ENCODE data around the gene DNAJA3.
A peak's percentile ranks its signal among the peaks of the same experiment; 100 is the strongest.

The DNAJA3 gene

DNA sequence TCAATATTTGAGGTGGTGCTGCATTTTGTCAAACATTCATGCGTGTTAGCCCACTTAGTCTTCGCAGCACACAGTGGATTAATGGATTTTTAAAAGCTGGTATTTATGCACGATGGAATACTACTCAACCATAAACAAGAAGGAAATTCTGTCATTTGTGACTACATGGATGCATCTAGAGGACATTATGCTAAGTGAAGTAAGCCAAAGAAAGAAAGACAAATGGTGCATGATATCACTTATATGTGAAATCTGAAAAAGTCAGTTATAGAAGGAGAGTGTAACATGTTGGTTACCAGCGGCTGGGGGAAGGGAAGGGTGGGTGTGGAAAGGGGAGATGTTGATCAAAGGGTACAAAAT is 73.5 kb downstream of the DNAJA3 start:
- DNase-seq (ENCODE audit: low read depth in 2 of 2), result no peak
- H3K4me3 ChIP-seq (replicated peaks in 1 of 2; ENCODE audit: low read depth in 2 of 2, low read length in 2 of 2), result no peak overlapping the region
- TF ChIP-seq, protein P1, sequence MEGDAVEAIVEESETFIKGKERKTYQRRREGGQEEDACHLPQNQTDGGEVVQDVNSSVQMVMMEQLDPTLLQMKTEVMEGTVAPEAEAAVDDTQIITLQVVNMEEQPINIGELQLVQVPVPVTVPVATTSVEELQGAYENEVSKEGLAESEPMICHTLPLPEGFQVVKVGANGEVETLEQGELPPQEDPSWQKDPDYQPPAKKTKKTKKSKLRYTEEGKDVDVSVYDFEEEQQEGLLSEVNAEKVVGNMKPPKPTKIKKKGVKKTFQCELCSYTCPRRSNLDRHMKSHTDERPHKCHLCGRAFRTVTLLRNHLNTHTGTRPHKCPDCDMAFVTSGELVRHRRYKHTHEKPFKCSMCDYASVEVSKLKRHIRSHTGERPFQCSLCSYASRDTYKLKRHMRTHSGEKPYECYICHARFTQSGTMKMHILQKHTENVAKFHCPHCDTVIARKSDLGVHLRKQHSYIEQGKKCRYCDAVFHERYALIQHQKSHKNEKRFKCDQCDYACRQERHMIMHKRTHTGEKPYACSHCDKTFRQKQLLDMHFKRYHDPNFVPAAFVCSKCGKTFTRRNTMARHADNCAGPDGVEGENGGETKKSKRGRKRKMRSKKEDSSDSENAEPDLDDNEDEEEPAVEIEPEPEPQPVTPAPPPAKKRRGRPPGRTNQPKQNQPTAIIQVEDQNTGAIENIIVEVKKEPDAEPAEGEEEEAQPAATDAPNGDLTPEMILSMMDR (IDR thresholded peaks at IDR 0.05; ENCODE audit: low read depth, low read length), result no peak

DNA sequence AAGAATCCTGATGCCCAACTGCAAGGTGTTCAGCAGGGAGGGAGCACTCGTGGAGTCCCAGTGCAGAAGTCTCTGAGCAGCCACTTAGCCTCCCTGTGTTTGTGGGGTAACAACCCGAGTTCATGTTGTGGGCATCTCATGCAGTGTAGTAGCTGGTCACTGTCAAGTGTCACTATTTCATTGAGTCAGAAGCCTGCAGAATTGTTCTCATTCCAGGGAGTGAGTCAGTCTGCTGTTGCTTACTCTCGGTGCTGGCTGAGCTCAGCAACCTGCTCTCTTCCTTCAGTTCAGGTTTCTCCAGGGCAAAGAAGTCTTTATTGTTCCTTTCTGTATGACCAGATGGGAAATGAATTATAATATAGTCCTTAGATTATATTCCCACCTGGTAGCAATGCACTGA is 74.6 kb downstream of the DNAJA3 start:
- TF ChIP-seq, protein P1 (IDR thresholded peaks at IDR 0.05; ENCODE audit: low read depth, low read length), result no peak
- H3K4me3 ChIP-seq (replicated peaks in 1 of 2; ENCODE audit: low read depth in 2 of 2, low read length in 2 of 2), result no peak overlapping the region
- DNase-seq (ENCODE audit: low read depth in 2 of 2), result peak; percentile 80 to 87

GRCh38 chr16:4501071-4501478 is 75.4 kb downstream of the DNAJA3 start:
- DNase-seq (ENCODE audit: low read depth in 2 of 2), result peak; percentile 34 to 69
- TF ChIP-seq, protein P1 (IDR thresholded peaks at IDR 0.05; ENCODE audit: low read depth, low read length), result no peak
- no peak overlapping the region for H3K4me3 ChIP-seq (replicated peaks in 1 of 2; ENCODE audit: low read depth in 2 of 2, low read length in 2 of 2)

- DNase-seq (ENCODE audit: low read depth in 2 of 2), result no peak
- TF ChIP-seq, protein P1 (IDR thresholded peaks at IDR 0.05; ENCODE audit: low read depth, low read length), result no peak
- H3K4me3 ChIP-seq (replicated peaks in 1 of 2; ENCODE audit: low read depth in 2 of 2, low read length in 2 of 2), result no peak overlapping the region
Measured at GRCh38 chr16:4505356-4506147, 79.9 kb downstream of the DNAJA3 start.
